ENCODE measurements around the gene MS4A14.

DNA sequence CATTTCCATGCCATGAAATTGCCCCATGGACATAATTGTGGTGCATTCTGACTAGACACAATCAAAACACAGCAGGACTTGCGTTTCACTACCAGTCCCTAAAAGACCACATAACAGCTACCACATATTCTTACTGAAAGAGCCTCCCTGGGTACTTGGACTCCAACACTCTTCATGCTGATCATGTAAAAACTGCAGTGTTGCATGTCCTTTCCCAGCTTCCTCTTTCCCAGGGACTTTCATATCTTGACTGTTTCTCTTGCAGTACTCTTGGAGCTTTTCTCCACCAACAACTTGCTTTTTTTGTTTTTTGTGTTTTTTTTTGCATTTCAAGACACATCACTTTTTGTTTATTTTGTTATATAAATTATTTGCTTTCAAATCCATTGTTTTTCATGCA, 46.3 kb upstream of the MS4A14 start:
- no peak for TF ChIP-seq POLR2A (IDR thresholded peaks at IDR 0.05)
- TF ChIP-seq, protein P1, sequence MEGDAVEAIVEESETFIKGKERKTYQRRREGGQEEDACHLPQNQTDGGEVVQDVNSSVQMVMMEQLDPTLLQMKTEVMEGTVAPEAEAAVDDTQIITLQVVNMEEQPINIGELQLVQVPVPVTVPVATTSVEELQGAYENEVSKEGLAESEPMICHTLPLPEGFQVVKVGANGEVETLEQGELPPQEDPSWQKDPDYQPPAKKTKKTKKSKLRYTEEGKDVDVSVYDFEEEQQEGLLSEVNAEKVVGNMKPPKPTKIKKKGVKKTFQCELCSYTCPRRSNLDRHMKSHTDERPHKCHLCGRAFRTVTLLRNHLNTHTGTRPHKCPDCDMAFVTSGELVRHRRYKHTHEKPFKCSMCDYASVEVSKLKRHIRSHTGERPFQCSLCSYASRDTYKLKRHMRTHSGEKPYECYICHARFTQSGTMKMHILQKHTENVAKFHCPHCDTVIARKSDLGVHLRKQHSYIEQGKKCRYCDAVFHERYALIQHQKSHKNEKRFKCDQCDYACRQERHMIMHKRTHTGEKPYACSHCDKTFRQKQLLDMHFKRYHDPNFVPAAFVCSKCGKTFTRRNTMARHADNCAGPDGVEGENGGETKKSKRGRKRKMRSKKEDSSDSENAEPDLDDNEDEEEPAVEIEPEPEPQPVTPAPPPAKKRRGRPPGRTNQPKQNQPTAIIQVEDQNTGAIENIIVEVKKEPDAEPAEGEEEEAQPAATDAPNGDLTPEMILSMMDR (IDR thresholded peaks at IDR 0.05), result no peak
